ENCODE results near the gene ITGA8. TPM values are rescaled to one million over a fixed set of nuclear protein-coding genes. Genes with fewer than 3 reads are reported as not detected.

Gene ITGA8
- total and polyA plus RNA-seq, 9 of the 15 experiments (the other 6 are each of a cell fraction or from before 2014, with no cell fraction given), result 0.01 to 0.07 (median 0.04) TPM; not detected in 5

DNA sequence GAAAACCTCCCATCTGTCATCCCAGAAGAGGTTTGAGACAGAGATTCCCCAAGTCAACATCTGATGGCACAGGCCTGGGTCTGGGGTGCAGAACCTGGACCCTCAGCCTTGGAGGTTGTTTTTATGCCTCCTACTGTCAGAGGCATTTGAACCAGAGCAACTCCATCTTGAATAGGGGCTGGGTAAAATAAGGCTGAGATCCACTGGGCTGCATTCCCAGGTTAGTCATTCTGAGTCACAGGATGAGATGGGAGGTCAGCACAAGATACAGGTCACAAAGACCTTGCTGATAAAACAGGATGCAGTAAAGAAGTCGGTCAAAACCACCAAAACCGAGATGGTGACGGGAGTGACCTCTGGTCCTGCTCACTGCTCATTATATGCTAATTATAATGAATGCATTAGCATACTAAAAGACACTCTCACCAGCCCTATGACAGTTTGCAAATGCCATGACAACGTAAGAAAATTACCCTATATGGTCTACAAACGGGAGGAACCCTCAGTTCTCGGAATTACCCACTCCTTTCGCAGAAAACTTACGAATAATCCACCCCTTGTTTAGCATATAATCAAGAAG, 92.0 kb downstream of the ITGA8 start (continued):
- TF ChIP-seq FOXO4 (CRISPR knock-in tag; IDR thresholded peaks at IDR 0.05), result peak; percentile 96
- TF ChIP-seq, protein P1, sequence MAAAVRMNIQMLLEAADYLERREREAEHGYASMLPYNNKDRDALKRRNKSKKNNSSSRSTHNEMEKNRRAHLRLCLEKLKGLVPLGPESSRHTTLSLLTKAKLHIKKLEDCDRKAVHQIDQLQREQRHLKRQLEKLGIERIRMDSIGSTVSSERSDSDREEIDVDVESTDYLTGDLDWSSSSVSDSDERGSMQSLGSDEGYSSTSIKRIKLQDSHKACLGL (CRISPR knock-in tag; IDR thresholded peaks at IDR 0.05; ENCODE audit: borderline replicate concordance, poor library complexity, severe bottlenecking), result no peak
- TF ChIP-seq GTF2E2 (tag; IDR thresholded peaks at IDR 0.05), result peak; percentile 99
- TF ChIP-seq MBD2 (IDR thresholded peaks at IDR 0.05; ENCODE audit: borderline replicate concordance, low read depth), result no peak
- TF ChIP-seq, protein P2, sequence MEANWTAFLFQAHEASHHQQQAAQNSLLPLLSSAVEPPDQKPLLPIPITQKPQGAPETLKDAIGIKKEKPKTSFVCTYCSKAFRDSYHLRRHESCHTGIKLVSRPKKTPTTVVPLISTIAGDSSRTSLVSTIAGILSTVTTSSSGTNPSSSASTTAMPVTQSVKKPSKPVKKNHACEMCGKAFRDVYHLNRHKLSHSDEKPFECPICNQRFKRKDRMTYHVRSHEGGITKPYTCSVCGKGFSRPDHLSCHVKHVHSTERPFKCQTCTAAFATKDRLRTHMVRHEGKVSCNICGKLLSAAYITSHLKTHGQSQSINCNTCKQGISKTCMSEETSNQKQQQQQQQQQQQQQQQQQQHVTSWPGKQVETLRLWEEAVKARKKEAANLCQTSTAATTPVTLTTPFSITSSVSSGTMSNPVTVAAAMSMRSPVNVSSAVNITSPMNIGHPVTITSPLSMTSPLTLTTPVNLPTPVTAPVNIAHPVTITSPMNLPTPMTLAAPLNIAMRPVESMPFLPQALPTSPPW (CRISPR knock-in tag; IDR thresholded peaks at IDR 0.05), result peak; percentile 49
- peak; percentile 22; the same call in 1 of the 2 replicates for TF ChIP-seq SOX6 (IDR thresholded peaks at IDR 0.05)
- peak; percentile 98 for TF ChIP-seq SMAD3 (CRISPR knock-in tag; conservative IDR thresholded peaks at IDR 0.05)
- peak; percentile 20; the same call in 1 of the 2 replicates for TF ChIP-seq ARID1B (IDR thresholded peaks at IDR 0.05)
- no peak for TF ChIP-seq SIN3B (IDR thresholded peaks at IDR 0.05; ENCODE audit: low read depth)
- peak; percentile 84; the same call in 1 of the 2 replicates for TF ChIP-seq HIVEP1 (CRISPR knock-in tag; IDR thresholded peaks at IDR 0.05)
- TF ChIP-seq KDM2B (CRISPR knock-in tag; IDR thresholded peaks at IDR 0.05), result no peak
- peak; percentile 97 for TF ChIP-seq THRB (CRISPR knock-in tag; conservative IDR thresholded peaks at IDR 0.05)
- TF ChIP-seq MEIS2 (IDR thresholded peaks at IDR 0.05; ENCODE audit: partially characterized antibody), result no peak
- peak; percentile 92; the same call in 1 of the 2 replicates for TF ChIP-seq ZNF165 (CRISPR knock-in tag; IDR thresholded peaks at IDR 0.05; ENCODE audit: borderline replicate concordance)
- TF ChIP-seq ZNF175 (CRISPR knock-in tag; IDR thresholded peaks at IDR 0.05; ENCODE audit: low read depth), result peak; percentile 99
- TF ChIP-seq, protein P3, sequence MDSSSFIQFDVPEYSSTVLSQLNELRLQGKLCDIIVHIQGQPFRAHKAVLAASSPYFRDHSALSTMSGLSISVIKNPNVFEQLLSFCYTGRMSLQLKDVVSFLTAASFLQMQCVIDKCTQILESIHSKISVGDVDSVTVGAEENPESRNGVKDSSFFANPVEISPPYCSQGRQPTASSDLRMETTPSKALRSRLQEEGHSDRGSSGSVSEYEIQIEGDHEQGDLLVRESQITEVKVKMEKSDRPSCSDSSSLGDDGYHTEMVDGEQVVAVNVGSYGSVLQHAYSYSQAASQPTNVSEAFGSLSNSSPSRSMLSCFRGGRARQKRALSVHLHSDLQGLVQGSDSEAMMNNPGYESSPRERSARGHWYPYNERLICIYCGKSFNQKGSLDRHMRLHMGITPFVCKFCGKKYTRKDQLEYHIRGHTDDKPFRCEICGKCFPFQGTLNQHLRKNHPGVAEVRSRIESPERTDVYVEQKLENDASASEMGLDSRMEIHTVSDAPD (CRISPR knock-in tag; IDR thresholded peaks at IDR 0.05), result peak; percentile 60; the same call in 1 of the 2 replicates
- TF ChIP-seq ZKSCAN3 (CRISPR knock-in tag; IDR thresholded peaks at IDR 0.05), result peak; percentile 69
- peak; percentile 83; the same call in 1 of the 2 replicates for TF ChIP-seq RHOXF2B (CRISPR knock-in tag; conservative IDR thresholded peaks at IDR 0.05)
- peak; percentile 85; the same call in 1 of the 2 replicates for TF ChIP-seq PTRF (tag; IDR thresholded peaks at IDR 0.05)
- peak; percentile 30; the same call in 1 of the 2 replicates for TF ChIP-seq GABPA (tag; conservative IDR thresholded peaks at IDR 0.05; ENCODE audit: low read depth)
- TF ChIP-seq RAD21 (CRISPR knock-in tag; conservative IDR thresholded peaks at IDR 0.05 in 1 of 2, IDR thresholded peaks at IDR 0.05 in 1 of 2), result peak; percentile 6 to 45; a peak in 2 of 4 replicates
